Fibroblast of lung (primary cell): Measurements from ENCODE around the gene SP6. TPM values are rescaled to one million over a fixed set of nuclear protein-coding genes. Genes with fewer than 3 reads are reported as not detected.

Experiments used
- DNase-seq, 2 donors: peaks; one replicate each; pipeline versions ENCODE4 v3.0.0 to v3.0.0-alpha.2; 2010; ENCODE audit warnings: low read depth in 2 of 2
- H2AFZ ChIP-seq: 2 replicates; pipeline ENCODE4 v1.5.1; 2012; ENCODE audit warnings: low read length, control low read depth, inconsistent platforms
- H3K27ac ChIP-seq: 2 replicates; pipeline ENCODE4 v1.5.1; 2011; ENCODE audit warnings: low read length, control low read depth; ENCODE audit not compliant: insufficient read depth
- H3K27me3 ChIP-seq: 2 replicates; pipeline ENCODE4 v1.5.1; 2011; ENCODE audit warnings: mild to moderate bottlenecking, low read length; ENCODE audit not compliant: control insufficient read depth, insufficient read depth
- H3K36me3 ChIP-seq: 2 replicates; pipeline ENCODE4 v1.5.1; 2011; ENCODE audit warnings: low read length; ENCODE audit not compliant: control insufficient read depth, insufficient read depth
- H3K4me1 ChIP-seq: 2 replicates; pipeline ENCODE4 v1.5.1; 2011; ENCODE audit warnings: low read length; ENCODE audit not compliant: control insufficient read depth, insufficient read depth; ENCODE audit errors: extremely low read depth
- H3K4me2 ChIP-seq: 2 replicates; pipeline ENCODE4 v1.5.1; 2011; ENCODE audit warnings: low read length, control low read depth; ENCODE audit not compliant: insufficient read depth; ENCODE audit errors: extremely low read depth
- H3K4me3 ChIP-seq, 4 experiments: fragments of 200-600 bp in 1 of 4; sonication (generic) in 1 of 4; replicated peaks in 1 of 4; 2 replicates each; pipeline ENCODE4 v1.5.1; 2011 to 2016; ENCODE audit warnings: low read length in 4 of 4, low read depth in 3 of 4, mild to moderate bottlenecking in 3 of 4, control low read depth in 2 of 4, inconsistent platforms in 1 of 4, mixed read lengths in 1 of 4; ENCODE audit not compliant: insufficient read depth in 1 of 4; ENCODE audit errors: control extremely low read depth in 1 of 4
- H3K79me2 ChIP-seq: 2 replicates; pipeline ENCODE4 v1.5.1; 2012; ENCODE audit warnings: mild to moderate bottlenecking, low read length, inconsistent platforms; ENCODE audit not compliant: control insufficient read depth, insufficient read depth
- H3K9ac ChIP-seq: 2 replicates; pipeline ENCODE4 v1.5.1; 2011; ENCODE audit warnings: mild to moderate bottlenecking, low read length, control low read depth; ENCODE audit not compliant: insufficient read depth
- H3K9me3 ChIP-seq: 2 replicates; pipeline ENCODE4 v1.5.1; 2012; ENCODE audit warnings: low read depth, low read length; ENCODE audit not compliant: control insufficient read depth, insufficient read depth
- H4K20me1 ChIP-seq: 2 replicates; pipeline ENCODE4 v1.5.1; 2011; ENCODE audit warnings: low read length; ENCODE audit not compliant: control insufficient read depth, insufficient read depth; ENCODE audit errors: extremely low read depth
- CTCF ChIP-seq, 2 donors: IDR thresholded peaks in 1 of 2; conservative IDR thresholded peaks in 1 of 2; 1 replicate in 1 of 2; 2 replicates in 1 of 2; pipeline ENCODE4 v1.5.1; 2011 to 2012; ENCODE audit warnings: low read length in 2 of 2, control low read depth in 1 of 2, inconsistent platforms in 1 of 2, low read depth in 1 of 2, mild to moderate bottlenecking in 1 of 2
- EZH2 ChIP-seq: IDR thresholded peaks from 2 replicates; pipeline ENCODE4 v1.5.1; 2012; ENCODE audit warnings: low read length, control low read depth, mild to moderate bottlenecking; ENCODE audit errors: missing control alignments
- polyA plus RNA-seq, 2 donors: library from polyadenylated mRNA; depleted of rRNA in 1 of 2; stranded (reverse) in 1 of 2; unstranded in 1 of 2; fragments of >200 nt; gene quantifications; 2 replicates each; pipeline ENCODE4 v1.2.1, GENCODE V29; 2011 to 2012; ENCODE audit warnings: missing spikeins in 1 of 2
- total RNA-seq: library from RNA; depleted of rRNA; stranded (reverse); fragments of >200 nt; gene quantifications from 2 replicates; pipeline ENCODE4 v1.2.1, GENCODE V29; 2014

Gene SP6
- total and polyA plus RNA-seq, 2 donors (not counting 1 experiment from before 2014, with no cell fraction given), result under 0.01 to 0.07 TPM

- Histone ChIP-seq H3K27me3 (peaks cover 11% of the 10 kb centered on the region), H3K4me1 (peaks cover 6% of the 10 kb centered on the region), H3K36me3 (no peaks in the 10 kb centered on the region), H3K9ac (no peak overlapping the region), H3K4me2 (no peak overlapping the region), H2AFZ (no peak overlapping the region), H3K9me3 (no peaks in the 10 kb centered on the region), H3K4me3 (no peak overlapping the region), H3K27ac (no peak overlapping the region), H3K79me2 (no peaks in the 10 kb centered on the region), H4K20me1 (no peaks in the 10 kb centered on the region)
- DNase-seq, result no peak
- no peak for TF ChIP-seq EZH2
Measured at GRCh38 chr17:47864791-47865216, 13.8 kb upstream of the SP6 start.

- Histone ChIP-seq H3K27ac (peak overlapping the region; percentile 81), H4K20me1 (no peaks in the 10 kb centered on the region), H3K27me3 (peaks cover 7% of the 10 kb centered on the region), H3K4me2 (peak overlapping the region; percentile 51), H3K4me1 (peaks cover 6% of the 10 kb centered on the region), H3K79me2 (no peaks in the 10 kb centered on the region), H3K36me3 (no peaks in the 10 kb centered on the region), H3K9ac (peak overlapping the region; percentile 30), H3K4me3 (no peak overlapping the region), H3K9me3 (no peaks in the 10 kb centered on the region), H2AFZ (peak overlapping the region; percentile 83)
- DNase-seq, result peak; percentile 76 to 89
- no peak for TF ChIP-seq CTCF (conservative IDR thresholded peaks at IDR 0.05 in 1 of 2, IDR thresholded peaks at IDR 0.05 in 1 of 2; ENCODE audit: low read depth in 1 of 2, low read length in 2 of 2)
- no peak for TF ChIP-seq EZH2
Measured at GRCh38 chr17:47862621-47863440, 11.9 kb upstream of the SP6 start.

- Histone ChIP-seq H4K20me1 (no peaks in the 10 kb centered on the region), H3K4me3 (no peak overlapping the region), H3K9me3 (no peaks in the 10 kb centered on the region), H2AFZ (no peak overlapping the region), H3K4me1 (peaks cover 6% of the 10 kb centered on the region), H3K9ac (no peak overlapping the region), H3K4me2 (no peak overlapping the region), H3K36me3 (no peaks in the 10 kb centered on the region), H3K27ac (no peak overlapping the region), H3K79me2 (no peaks in the 10 kb centered on the region), H3K27me3 (peaks cover 13% of the 10 kb centered on the region)
- TF ChIP-seq CTCF (conservative IDR thresholded peaks at IDR 0.05 in 1 of 2, IDR thresholded peaks at IDR 0.05 in 1 of 2; ENCODE audit: low read depth in 1 of 2, low read length in 2 of 2) (no peak), EZH2 (no peak)
- no peak for DNase-seq
Measured at GRCh38 chr17:47860386-47860785, 9.4 kb upstream of the SP6 start.
